Measurements from ENCODE around the gene PTEN. TPM values are rescaled to one million over a fixed set of nuclear protein-coding genes. Genes with fewer than 3 reads are reported as not detected.
"Not testable (repeated sequence)": the region's sequence is repeated elsewhere in the genome, so short reads cannot be mapped to it uniquely, and the experiment has no call there.

Gene PTEN
- total and polyA plus RNA-seq, 9 of the 15 experiments (the other 6 are each of a cell fraction or from before 2014, with no cell fraction given) = 8.4 to 56.9 (median 22.2) TPM

DNA sequence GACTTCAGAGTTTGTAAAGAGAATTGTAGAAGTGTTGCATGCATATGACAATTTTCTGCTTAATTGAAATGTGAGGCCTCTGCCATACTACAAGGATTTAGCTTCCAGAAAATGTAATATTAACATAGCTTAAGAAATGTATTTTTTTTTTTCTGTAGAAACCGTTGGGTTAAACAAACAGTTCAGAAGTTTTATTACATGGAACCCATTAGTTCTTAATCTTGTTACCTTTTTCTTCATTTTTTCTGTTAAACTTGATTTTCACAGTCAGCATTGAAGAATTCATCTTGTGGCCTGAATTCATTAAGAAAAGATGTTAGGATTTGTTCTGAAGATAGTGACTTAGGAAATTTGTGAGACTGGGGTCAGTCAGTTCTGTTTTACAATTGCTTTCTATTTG is 4.9 kb downstream of the PTEN start:
- Histone ChIP-seq H3K9me3 (replicated peaks; ENCODE audit: control insufficient read depth, insufficient read depth, low read depth, low read length) (no peaks in the 10 kb centered on the region), H3K4me3 (peak overlapping the region; percentile 88), H3K27ac (ENCODE audit: extremely low read depth, low read depth, low read length) (no peak overlapping the region; the same call in 1 of the 3 replicates), H3K27me3 (ENCODE audit: control insufficient read depth in 2 of 2, insufficient read depth in 2 of 2, low read length in 2 of 2) (no peaks in the 10 kb centered on the region), H4K20me1 (replicated peaks; ENCODE audit: control insufficient read depth, insufficient read depth, low read length) (peaks cover 11% of the 10 kb centered on the region; the same call in 1 of the 2 replicates), H3K36me3 (ENCODE audit: control insufficient read depth, insufficient read depth, low read length) (peaks cover 2% of the 10 kb centered on the region; the same call in 1 of the 3 replicates), H3K4me2 (ENCODE audit: insufficient read depth, low read length) (peak overlapping the region; percentile 9; the same call in 1 of the 2 replicates), H3K9ac (ENCODE audit: insufficient read depth in 1 of 2, low read depth in 2 of 2, low read length in 2 of 2) (peak overlapping the region in 1 of 2 experiments; percentile 67; a peak in 3 of 4 replicates), H2AFZ (ENCODE audit: low read depth, low read length) (no peak overlapping the region), H3K9me1 (ENCODE audit: control insufficient read depth, insufficient read depth, low read length) (no peaks in the 10 kb centered on the region), H3K79me2 (ENCODE audit: control insufficient read depth, insufficient read depth, low read length) (peaks cover 92% of the 10 kb centered on the region), H3K4me1 (replicated peaks in 1 of 2; ENCODE audit: control insufficient read depth in 2 of 2, insufficient read depth in 2 of 2, low read length in 2 of 2) (peaks cover 0 to 2% of the 10 kb centered on the region in 2 experiments; a peak in 1 of 5 replicates)
- intact Hi-C loops (cut with micrococcal nuclease) (loop anchor here (5.0 kb wide), 1 partner anchor 59 kb away; no protein-coding TSS in a partner anchor), in situ Hi-C loops (cut with MboI) (loop anchor here (25.0 kb wide), 1 partner anchor 219 kb away; no protein-coding TSS in a partner anchor)
- FAIRE-seq (no peak), DNase-seq (ENCODE audit: extremely low read depth in 1 of 4, low spot score in 3 of 4) (no peak), ATAC-seq (no peak)
- POLR2A ChIA-PET = no interaction called here
- TF ChIP-seq HMGN3 (IDR thresholded peaks at IDR 0.05; ENCODE audit: borderline replicate concordance, extremely low read depth, insufficient read length, low read depth, low read length) = no peak
- 0% methylated on average over 1 of the region's 1 CpG for WGBS (ENCODE audit: insufficient coverage, low coverage, missing lambda C conversion rate)
- CTCF ChIA-PET (ENCODE audit: low intra/inter-chr PET ratio) = interaction anchor here (0.6 kb wide), 1 partner anchor 918 kb away, joined by 3 read pairs; no protein-coding TSS in a partner anchor
- BruUV-seq (replicated peaks) = no TSS peak

- H3K9me1 ChIP-seq (ENCODE audit: control insufficient read depth, insufficient read depth, low read length); H3K4me2 ChIP-seq (ENCODE audit: insufficient read depth, low read length); H3K9me3 ChIP-seq (replicated peaks; ENCODE audit: control insufficient read depth, insufficient read depth, low read depth, low read length); FAIRE-seq; H3K27ac ChIP-seq (ENCODE audit: extremely low read depth, low read depth, low read length); DNase-seq (ENCODE audit: extremely low read depth in 1 of 4, low spot score in 3 of 4); H3K9ac ChIP-seq (ENCODE audit: insufficient read depth in 1 of 2, low read depth in 2 of 2, low read length in 2 of 2); POLR2A ChIA-PET; H3K4me1 ChIP-seq (replicated peaks in 1 of 2; ENCODE audit: control insufficient read depth in 2 of 2, insufficient read depth in 2 of 2, low read length in 2 of 2); H2AFZ ChIP-seq (ENCODE audit: low read depth, low read length); H3K36me3 ChIP-seq (ENCODE audit: control insufficient read depth, insufficient read depth, low read length); CTCF ChIA-PET (ENCODE audit: low intra/inter-chr PET ratio); BruUV-seq (replicated peaks); H3K27me3 ChIP-seq (ENCODE audit: control insufficient read depth in 2 of 2, insufficient read depth in 2 of 2, low read length in 2 of 2); H3K4me3 ChIP-seq: not testable (repeated sequence)
- WGBS (ENCODE audit: insufficient coverage, low coverage, missing lambda C conversion rate) = 39% methylated on average over 6 of the region's 9 CpGs
- ATAC-seq = peak; percentile 16
- intact Hi-C loops (cut with micrococcal nuclease) = loop anchor here (5.0 kb wide), 1 partner anchor 58 kb away; no protein-coding TSS in a partner anchor
- peak; percentile 40; the same call in 1 of the 2 replicates for TF ChIP-seq ZNF384 (IDR thresholded peaks at IDR 0.05; ENCODE audit: low read depth, low read length)
- Histone ChIP-seq H4K20me1 (replicated peaks; ENCODE audit: control insufficient read depth, insufficient read depth, low read length) (peaks cover 11% of the 10 kb centered on the region; the same call in 1 of the 2 replicates), H3K79me2 (ENCODE audit: control insufficient read depth, insufficient read depth, low read length) (peaks cover 95% of the 10 kb centered on the region)
- in situ Hi-C loops (cut with MboI) = loop anchor here (25.0 kb wide), 1 partner anchor 218 kb away; no protein-coding TSS in a partner anchor
Observed at GRCh38 chr10:87869139-87869538, 5.7 kb downstream of the PTEN start.

Data from K562 (cell line).